Measurements from ENCODE around the gene MYRF.

Gene MYRF

DNA sequence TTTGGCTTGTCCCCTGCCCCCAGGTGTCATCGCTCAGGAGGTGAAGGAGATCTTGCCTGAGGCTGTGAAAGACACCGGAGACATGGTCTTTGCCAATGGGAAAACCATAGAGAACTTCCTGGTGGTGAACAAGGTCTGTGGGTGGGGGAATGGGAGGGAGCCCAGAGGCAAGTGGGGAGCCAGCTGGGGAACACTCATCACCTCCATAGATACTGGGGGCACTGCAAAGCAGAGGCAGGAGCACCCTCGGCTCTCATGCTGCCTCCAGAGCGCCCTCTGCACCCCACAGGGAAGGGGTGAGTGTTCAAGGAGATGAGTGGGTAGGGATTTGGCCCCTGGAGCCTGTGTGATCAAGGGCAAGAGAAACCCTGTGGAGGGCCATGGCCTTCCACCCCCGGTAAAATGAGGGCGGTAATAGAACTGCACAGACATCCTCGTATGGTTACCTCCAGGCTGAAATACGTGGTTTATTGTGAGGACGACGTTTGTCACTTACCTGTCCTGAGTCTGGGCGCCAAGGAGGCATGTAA, 26.0 kb downstream of the MYRF start:
- no peak overlapping the region for H3K4me3 ChIP-seq (replicated peaks in 1 of 2; ENCODE audit: low read depth in 2 of 2, low read length in 2 of 2)
- no peak for DNase-seq (ENCODE audit: low read depth in 2 of 2)
- TF ChIP-seq CTCF (IDR thresholded peaks at IDR 0.05; ENCODE audit: low read depth, low read length), result no peak

DNA sequence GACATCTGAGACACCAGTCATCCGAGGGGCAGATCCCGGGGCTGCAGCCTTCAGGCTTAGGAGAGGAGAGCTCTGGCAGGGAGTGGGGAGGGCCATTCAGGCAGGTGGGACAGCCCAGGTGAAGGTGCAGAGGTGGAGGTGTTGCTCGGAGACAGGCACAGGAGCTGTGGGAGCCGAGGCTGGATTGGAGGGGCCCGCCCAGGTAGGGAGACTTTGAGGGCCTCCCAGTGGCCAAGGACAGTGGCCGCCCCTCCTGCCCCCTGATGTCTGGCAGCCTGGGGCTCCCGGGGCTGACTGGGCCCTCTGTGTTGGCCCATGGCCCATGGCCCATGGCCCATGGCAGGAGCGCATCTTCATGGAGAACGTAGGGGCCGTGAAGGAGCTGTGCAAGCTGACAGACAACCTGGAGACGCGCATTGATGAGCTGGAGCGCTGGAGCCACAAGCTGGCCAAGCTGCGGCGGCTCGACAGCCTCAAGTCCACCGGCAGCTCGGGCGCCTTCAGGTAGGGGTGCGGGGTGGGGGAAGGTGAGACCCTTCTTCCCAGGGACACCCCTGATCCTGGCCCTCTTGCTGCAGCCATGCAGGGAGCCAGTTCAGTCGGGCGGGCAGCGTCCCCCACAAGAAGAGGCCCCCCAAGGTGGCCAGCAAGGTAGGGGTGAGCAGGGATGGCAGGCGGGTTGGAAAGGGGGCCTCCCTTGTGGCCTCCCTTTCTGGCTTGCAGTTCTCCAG, 26.6 kb downstream of the MYRF start:
- no peak overlapping the region for H3K4me3 ChIP-seq (replicated peaks in 1 of 2; ENCODE audit: low read depth in 2 of 2, low read length in 2 of 2)
- no peak for DNase-seq (ENCODE audit: low read depth in 2 of 2)
- no peak for TF ChIP-seq CTCF (IDR thresholded peaks at IDR 0.05; ENCODE audit: low read depth, low read length)

GRCh38 chr11:61779666-61780525, 27.5 kb downstream of the MYRF start:
- DNase-seq (ENCODE audit: low read depth in 2 of 2), result no peak
- no peak overlapping the region for H3K4me3 ChIP-seq (replicated peaks in 1 of 2; ENCODE audit: low read depth in 2 of 2, low read length in 2 of 2)
- no peak for TF ChIP-seq CTCF (IDR thresholded peaks at IDR 0.05; ENCODE audit: low read depth, low read length)

DNA sequence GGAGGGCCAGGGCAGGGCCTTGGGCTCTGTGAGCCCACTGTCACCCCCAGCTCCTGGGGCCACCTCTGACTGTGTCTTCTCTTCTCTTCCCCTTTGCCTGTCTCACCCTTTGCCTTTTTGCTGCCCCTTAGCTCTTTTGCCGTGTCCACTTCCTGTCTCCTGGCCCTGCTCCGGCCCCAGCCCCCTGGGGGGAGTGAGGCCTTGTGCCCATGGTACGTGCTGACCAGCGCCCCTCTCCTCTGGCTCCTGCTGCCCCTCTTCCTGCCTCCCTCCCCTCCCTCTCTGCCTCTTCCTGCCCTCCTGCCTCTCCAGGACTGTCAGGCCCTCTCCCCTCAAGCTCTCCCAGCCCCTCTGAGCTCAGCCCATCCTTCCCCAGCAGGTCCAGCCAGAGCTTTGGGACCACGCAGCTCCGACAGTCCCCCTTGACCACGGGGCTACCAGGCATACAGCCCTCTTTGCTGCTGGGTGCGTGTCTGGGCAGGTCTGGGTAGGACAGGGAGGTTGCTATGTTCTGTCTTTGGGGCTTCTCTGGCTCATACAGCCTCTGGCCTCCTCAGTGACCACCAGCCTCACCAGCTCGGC, 28.2 kb downstream of the MYRF start:
- DNase-seq (ENCODE audit: low read depth in 2 of 2), result no peak
- no peak overlapping the region for H3K4me3 ChIP-seq (replicated peaks in 1 of 2; ENCODE audit: low read depth in 2 of 2, low read length in 2 of 2)
- TF ChIP-seq CTCF (IDR thresholded peaks at IDR 0.05; ENCODE audit: low read depth, low read length), result no peak

- no peak for TF ChIP-seq CTCF (IDR thresholded peaks at IDR 0.05; ENCODE audit: low read depth, low read length)
- no peak overlapping the region for H3K4me3 ChIP-seq (replicated peaks in 1 of 2; ENCODE audit: low read depth in 2 of 2, low read length in 2 of 2)
- DNase-seq (ENCODE audit: low read depth in 2 of 2), result no peak
Observed at GRCh38 chr11:61781585-61781984, 29.1 kb downstream of the MYRF start.

- DNase-seq (ENCODE audit: low read depth in 2 of 2), result no peak
- H3K4me3 ChIP-seq (replicated peaks in 1 of 2; ENCODE audit: low read depth in 2 of 2, low read length in 2 of 2), result no peak overlapping the region
- TF ChIP-seq CTCF (IDR thresholded peaks at IDR 0.05; ENCODE audit: low read depth, low read length), result no peak
Observed at GRCh38 chr11:61782299-61782698, 29.9 kb downstream of the MYRF start.
